Mesendoderm (in vitro differentiated cells): ENCODE data around the gene EFCAB11.
A peak's percentile ranks its signal among the peaks of the same experiment; 100 is the strongest.

ENCODE experiments used
- DNase-seq: peaks from one replicate; pipeline ENCODE4 v3.0.0; 2013
- H2AK5ac ChIP-seq: 2 replicates; pipeline ENCODE4 v1.6.1; 2013; ENCODE audit warnings: low read length, inconsistent platforms
- H2BK120ac ChIP-seq: 2 replicates; pipeline ENCODE4 v1.6.1; 2013; ENCODE audit warnings: low read depth, mild to moderate bottlenecking, low read length, moderate library complexity, mixed read lengths
- H2BK15ac ChIP-seq: replicated peaks from 2 replicates; pipeline ENCODE4 v1.6.1; 2013; ENCODE audit warnings: low read depth, mild to moderate bottlenecking, moderate library complexity
- H2BK5ac ChIP-seq: 2 replicates; pipeline ENCODE4 v1.6.1; 2013; ENCODE audit warnings: low read length, inconsistent platforms
- H3K18ac ChIP-seq: 2 replicates; pipeline ENCODE4 v1.6.1; 2013; ENCODE audit warnings: mild to moderate bottlenecking, low read length, mixed read lengths
- H3K23ac ChIP-seq: one replicate; pipeline ENCODE4 v1.6.1; 2013; ENCODE audit warnings: low read length
- H3K27ac ChIP-seq: 2 replicates; pipeline ENCODE4 v1.5.1; 2013; ENCODE audit warnings: low read depth, mild to moderate bottlenecking, inconsistent platforms, low read length, moderate library complexity
- H3K27me3 ChIP-seq: 2 replicates; pipeline ENCODE4 v1.6.1; 2013; ENCODE audit warnings: low read length, control low read depth, mild to moderate bottlenecking, inconsistent platforms; ENCODE audit not compliant: insufficient read depth, poor library complexity
- H3K36me3 ChIP-seq: 2 replicates; pipeline ENCODE4 v1.6.1; 2013; ENCODE audit warnings: low read length, inconsistent platforms; ENCODE audit not compliant: control insufficient read depth, insufficient read depth
- H3K4ac ChIP-seq: one replicate; pipeline ENCODE4 v1.6.1; 2013; ENCODE audit warnings: low read depth, mild to moderate bottlenecking, low read length, moderate library complexity
- H3K4me1 ChIP-seq: 2 replicates; pipeline ENCODE4 v1.6.1; 2013; ENCODE audit warnings: low read depth, low read length, inconsistent platforms; ENCODE audit not compliant: control insufficient read depth
- H3K4me2 ChIP-seq: 2 replicates; pipeline ENCODE4 v1.6.1; 2013; ENCODE audit warnings: low read length
- H3K4me3 ChIP-seq: 2 replicates; pipeline ENCODE4 v1.5.1; 2013; ENCODE audit warnings: mild to moderate bottlenecking, low read length
- H3K56ac ChIP-seq: one replicate; pipeline ENCODE4 v1.6.1; 2013; ENCODE audit warnings: low read length
- H3K79me1 ChIP-seq: 2 replicates; pipeline ENCODE4 v1.6.1; 2013; ENCODE audit warnings: low read length, inconsistent platforms
- H3K79me2 ChIP-seq: 2 replicates; pipeline ENCODE4 v1.6.1; 2013; ENCODE audit warnings: mild to moderate bottlenecking, low read length; ENCODE audit not compliant: control insufficient read depth, insufficient read depth
- H3K9ac ChIP-seq: 2 replicates; pipeline ENCODE4 v1.6.1; 2013; ENCODE audit warnings: low read length, inconsistent platforms
- H4K5ac ChIP-seq: one replicate; pipeline ENCODE4 v1.6.1; 2013; ENCODE audit warnings: low read length
- H4K8ac ChIP-seq: one replicate; pipeline ENCODE4 v1.6.1; 2013; ENCODE audit warnings: low read depth, mild to moderate bottlenecking, control low read depth, low read length, moderate library complexity
- WGBS: extraction: QIAGEN DNeasy Blood & Tissue Kit; methylation state at CpG from one replicate; pipeline ENCODE4 v1.1.7; 2013; ENCODE audit warnings: low lambda C conversion rate, missing lambda C conversion rate; ENCODE audit not compliant: insufficient coverage; ENCODE audit errors: extremely low coverage; 5-methylcytosine and 5-hydroxymethylcytosine counted together

The EFCAB11 gene

GRCh38 chr14:89922031-89922907 is 32.3 kb downstream of the EFCAB11 start:
- Histone ChIP-seq H3K27me3 (no peaks in the 10 kb centered on the region), H3K4me3 (no peak overlapping the region), H3K79me2 (no peaks in the 10 kb centered on the region), H2BK120ac (no peak overlapping the region), H3K36me3 (no peaks in the 10 kb centered on the region), H4K5ac (no peak overlapping the region), H4K8ac (no peak overlapping the region), H2BK15ac (no peak overlapping the region), H3K18ac (no peak overlapping the region), H3K4ac (no peak overlapping the region), H2AK5ac (no peak overlapping the region), H3K27ac (no peak overlapping the region), H3K4me1 (no peaks in the 10 kb centered on the region), H3K23ac (no peak overlapping the region), H3K4me2 (no peak overlapping the region), H3K9ac (no peak overlapping the region), H3K79me1 (no peaks in the 10 kb centered on the region), H2BK5ac (no peak overlapping the region), H3K56ac (no peak overlapping the region)
- no peak for DNase-seq
- no CpG with 5 or more reads among the region's 6 CpGs for whole genome bisulfite sequencing

- Histone ChIP-seq H3K4me2 (no peak overlapping the region), H4K5ac (no peak overlapping the region), H4K8ac (no peak overlapping the region), H3K9ac (no peak overlapping the region), H3K4ac (no peak overlapping the region), H2BK5ac (no peak overlapping the region), H3K36me3 (no peaks in the 10 kb centered on the region), H3K79me2 (no peaks in the 10 kb centered on the region), H2BK120ac (no peak overlapping the region), H3K79me1 (no peaks in the 10 kb centered on the region), H3K4me3 (no peak overlapping the region), H3K23ac (no peak overlapping the region), H3K27ac (no peak overlapping the region), H3K4me1 (no peaks in the 10 kb centered on the region), H3K56ac (no peak overlapping the region), H3K18ac (no peak overlapping the region), H2AK5ac (no peak overlapping the region), H2BK15ac (no peak overlapping the region), H3K27me3 (no peaks in the 10 kb centered on the region)
- no CpG with 5 or more reads among the region's 3 CpGs for WGBS
- no peak for DNase-seq
These were observed 33.2 kb downstream of the EFCAB11 start for GRCh38 chr14:89921346-89921745.

GRCh38 chr14:89920056-89920455 is 34.5 kb downstream of the EFCAB11 start:
- H2AK5ac ChIP-seq = no peak overlapping the region
- H3K9ac ChIP-seq = no peak overlapping the region
- no peak for DNase-seq
- WGBS = no CpG with 5 or more reads among the region's 2 CpGs
- H2BK15ac ChIP-seq = no peak overlapping the region
- no peaks in the 10 kb centered on the region for H3K36me3 ChIP-seq
- no peak overlapping the region for H3K56ac ChIP-seq
- H4K5ac ChIP-seq = no peak overlapping the region
- H3K23ac ChIP-seq = no peak overlapping the region
- no peak overlapping the region for H3K27ac ChIP-seq
- H3K4ac ChIP-seq = no peak overlapping the region
- H3K4me1 ChIP-seq = no peaks in the 10 kb centered on the region
- no peak overlapping the region for H3K4me3 ChIP-seq
- H2BK120ac ChIP-seq = no peak overlapping the region
- H3K18ac ChIP-seq = no peak overlapping the region
- no peak overlapping the region for H3K4me2 ChIP-seq
- H3K79me2 ChIP-seq = no peaks in the 10 kb centered on the region
- H3K79me1 ChIP-seq = no peaks in the 10 kb centered on the region
- no peak overlapping the region for H2BK5ac ChIP-seq
- no peaks in the 10 kb centered on the region for H3K27me3 ChIP-seq
- H4K8ac ChIP-seq = no peak overlapping the region

- Histone ChIP-seq H2BK5ac (no peak overlapping the region), H3K23ac (no peak overlapping the region), H3K79me2 (no peaks in the 10 kb centered on the region), H3K9ac (no peak overlapping the region), H3K79me1 (no peaks in the 10 kb centered on the region), H3K56ac (no peak overlapping the region), H3K4me3 (no peak overlapping the region), H4K8ac (no peak overlapping the region), H2BK15ac (no peak overlapping the region), H3K27me3 (no peaks in the 10 kb centered on the region), H2AK5ac (no peak overlapping the region), H3K27ac (no peak overlapping the region), H3K18ac (no peak overlapping the region), H2BK120ac (no peak overlapping the region), H3K4me1 (no peaks in the 10 kb centered on the region), H3K4ac (no peak overlapping the region), H3K36me3 (no peaks in the 10 kb centered on the region), H4K5ac (no peak overlapping the region), H3K4me2 (no peak overlapping the region)
- no peak for DNase-seq
- no CpG with 5 or more reads among the region's 2 CpGs for WGBS
These were observed 35.8 kb downstream of the EFCAB11 start for GRCh38 chr14:89918721-89919120.

- Histone ChIP-seq H3K56ac (no peak overlapping the region), H3K4me3 (no peak overlapping the region), H2AK5ac (no peak overlapping the region), H3K36me3 (no peaks in the 10 kb centered on the region), H2BK120ac (no peak overlapping the region), H3K79me1 (no peaks in the 10 kb centered on the region), H2BK15ac (no peak overlapping the region), H3K23ac (no peak overlapping the region), H4K5ac (no peak overlapping the region), H2BK5ac (no peak overlapping the region), H3K4me1 (no peaks in the 10 kb centered on the region), H3K27me3 (no peaks in the 10 kb centered on the region), H3K79me2 (no peaks in the 10 kb centered on the region), H3K9ac (no peak overlapping the region), H3K4me2 (no peak overlapping the region), H3K27ac (no peak overlapping the region), H4K8ac (no peak overlapping the region), H3K18ac (no peak overlapping the region), H3K4ac (no peak overlapping the region)
- DNase-seq = peak; percentile 63
- WGBS = no CpG with 5 or more reads among the region's 6 CpGs
These were observed 39.2 kb downstream of the EFCAB11 start for GRCh38 chr14:89915114-89915878.
